HEK293 (cell line): ENCODE measurements around the gene KAT14.
"Not testable (repeated sequence)": the region's sequence is repeated elsewhere in the genome, so short reads cannot be mapped to it uniquely, and the experiment has no call there.

Source experiments
- CTCF ChIA-PET: fragments of 350-600 bp; formaldehyde crosslinking; extraction: SDS; loops from one replicate; lab custom pipeline; 2021; ENCODE audit warnings: antibody characterized with exemption; lab: Yijun Ruan, JAX
- POLR2A ChIA-PET: fragments of 300-600 bp; formaldehyde crosslinking; extraction: SDS; loops from one replicate; lab custom pipeline; 2020; ENCODE audit warnings: antibody characterized with exemption, inconsistent platforms; lab: Yijun Ruan, JAX
- H3K27ac ChIP-seq: fragments of 200-500 bp; sonication (Bioruptor generic); 2 replicates; pipeline ENCODE4 v1.5.1; 2014; ENCODE audit warnings: low read depth, low read length, control low read depth, inconsistent platforms; ENCODE audit errors: extremely low read depth
- H3K36me3 ChIP-seq, 2 experiments: fragments of 200-500 bp in 1 of 2; sonication (Bioruptor generic) in 1 of 2; 1 replicate in 1 of 2; 2 replicates in 1 of 2; pipeline ENCODE4 v1.5.1; 2014 to 2017; ENCODE audit warnings: inconsistent platforms in 2 of 2, low read length in 2 of 2; ENCODE audit not compliant: control insufficient read depth in 2 of 2, insufficient read depth in 1 of 2
- H3K4me1 ChIP-seq: fragments of 200-500 bp; sonication (Bioruptor generic); 2 replicates; pipeline ENCODE4 v1.5.1; 2014; ENCODE audit warnings: mild to moderate bottlenecking, low read length, inconsistent platforms; ENCODE audit not compliant: control insufficient read depth, insufficient read depth
- H3K4me3 ChIP-seq: 2 replicates; pipeline ENCODE4 v1.5.1; 2011; ENCODE audit warnings: low read depth, mild to moderate bottlenecking, control low read depth, low read length, moderate library complexity
- H3K9me3 ChIP-seq: fragments of 200-500 bp; sonication (Bioruptor generic); 2 replicates; pipeline ENCODE4 v1.5.1; 2014; ENCODE audit warnings: low read depth, low read length, inconsistent platforms; ENCODE audit not compliant: control insufficient read depth, insufficient read depth
- BCL11A ChIP-seq: fragments of 450-650 bp; formaldehyde crosslinking; IDR thresholded peaks from 2 replicates; pipeline ENCODE4 v1.5.1; 2016; ENCODE audit warnings: low read depth, missing biosample characterization, missing genetic modification characterization
- GFI1B ChIP-seq: fragments of 450-650 bp; formaldehyde crosslinking; IDR thresholded peaks from 2 replicates; pipeline ENCODE4 v1.5.1; 2016; ENCODE audit warnings: missing biosample characterization, missing genetic modification characterization
- GLIS1 ChIP-seq: fragments of 450-650 bp; formaldehyde crosslinking; IDR thresholded peaks from 2 replicates; pipeline ENCODE4 v1.5.1; 2016; ENCODE audit warnings: missing biosample characterization, missing genetic modification characterization
- YY1 ChIP-seq: fragments of 450-650 bp; formaldehyde crosslinking; IDR thresholded peaks from 2 replicates; pipeline ENCODE4 v1.5.1; 2018; ENCODE audit warnings: missing biosample characterization, missing genetic modification characterization
- ZNF112 ChIP-seq: fragments of 450-650 bp; formaldehyde crosslinking; IDR thresholded peaks from 2 replicates; pipeline ENCODE4 v1.5.0; 2017; ENCODE audit warnings: missing biosample characterization, missing genetic modification characterization
- ZNF138 ChIP-seq: fragments of 450-650 bp; formaldehyde crosslinking; IDR thresholded peaks from 2 replicates; pipeline ENCODE4 v1.5.1; 2016; ENCODE audit warnings: missing biosample characterization, missing genetic modification characterization, borderline replicate concordance
- ZNF140 ChIP-seq: fragments of 450-650 bp; formaldehyde crosslinking; IDR thresholded peaks from 2 replicates; pipeline ENCODE4 v1.5.1; 2016; ENCODE audit warnings: missing biosample characterization, missing genetic modification characterization
- ZNF202 ChIP-seq: fragments of 450-650 bp; formaldehyde crosslinking; IDR thresholded peaks from 2 replicates; pipeline ENCODE4 v1.5.1; 2016; ENCODE audit warnings: missing biosample characterization, missing genetic modification characterization, borderline replicate concordance
- ZNF274 ChIP-seq, 2 experiments: fragments of 200-500 bp in 1 of 2; fragments of 450-650 bp in 1 of 2; sonication (Bioruptor generic) in 1 of 2; formaldehyde crosslinking in 1 of 2; IDR thresholded peaks; 2 replicates each; pipeline versions ENCODE4 v1.5.1 to v1.6.1; 2014 to 2016; ENCODE audit warnings: borderline replicate concordance in 1 of 2, inconsistent platforms in 1 of 2, low read length in 1 of 2, missing biosample characterization in 1 of 2, missing genetic modification characterization in 1 of 2
- ZNF302 ChIP-seq: fragments of 450-650 bp; formaldehyde crosslinking; IDR thresholded peaks from 2 replicates; pipeline ENCODE4 v1.5.1; 2016; ENCODE audit warnings: missing biosample characterization, missing genetic modification characterization, low read depth
- ZNF324 ChIP-seq: fragments of 450-650 bp; formaldehyde crosslinking; IDR thresholded peaks from 2 replicates; pipeline ENCODE4 v1.5.1; 2016; ENCODE audit warnings: missing biosample characterization, missing genetic modification characterization
- ZNF341 ChIP-seq: fragments of 450-650 bp; formaldehyde crosslinking; IDR thresholded peaks from 2 replicates; pipeline ENCODE4; 2016; ENCODE audit warnings: low read depth, missing biosample characterization, missing genetic modification characterization
- ZNF354C ChIP-seq: fragments of 450-650 bp; formaldehyde crosslinking; IDR thresholded peaks from 2 replicates; pipeline ENCODE4 v1.5.1; 2016; ENCODE audit warnings: missing biosample characterization, missing genetic modification characterization, low read depth, borderline replicate concordance
- ZNF366 ChIP-seq: fragments of 450-650 bp; formaldehyde crosslinking; conservative IDR thresholded peaks from 2 replicates; pipeline ENCODE4 v1.5.1; 2016; ENCODE audit warnings: missing biosample characterization, missing genetic modification characterization
- ZNF610 ChIP-seq: fragments of 450-650 bp; formaldehyde crosslinking; IDR thresholded peaks from 2 replicates; pipeline ENCODE4 v1.5.1; 2016; ENCODE audit warnings: missing biosample characterization, missing genetic modification characterization, borderline replicate concordance
- ZNF629 ChIP-seq: fragments of 450-650 bp; formaldehyde crosslinking; IDR thresholded peaks from 2 replicates; pipeline ENCODE4 v1.5.1; 2017; ENCODE audit warnings: missing biosample characterization, missing genetic modification characterization
- ZNF785 ChIP-seq: fragments of 450-650 bp; formaldehyde crosslinking; IDR thresholded peaks from 2 replicates; pipeline ENCODE4 v1.5.1; 2016; ENCODE audit warnings: missing biosample characterization, missing genetic modification characterization
- ZNF791 ChIP-seq: fragments of 450-650 bp; formaldehyde crosslinking; IDR thresholded peaks from 2 replicates; pipeline ENCODE4 v1.5.1; 2016; ENCODE audit warnings: missing biosample characterization, missing genetic modification characterization
- TF ChIP-seq, protein P1 (sequence below): fragments of 450-650 bp; formaldehyde crosslinking; IDR thresholded peaks from 2 replicates; pipeline ENCODE4 v1.5.0; 2017; ENCODE audit warnings: missing biosample characterization, missing genetic modification characterization, borderline replicate concordance
- TF ChIP-seq, protein P2 (sequence below): fragments of 450-650 bp; formaldehyde crosslinking; IDR thresholded peaks from 2 replicates; pipeline ENCODE4 v1.5.1; 2017; ENCODE audit warnings: missing biosample characterization, mild to moderate bottlenecking, missing genetic modification characterization, moderate library complexity
- TF ChIP-seq, protein P3 (sequence below): fragments of 450-650 bp; formaldehyde crosslinking; IDR thresholded peaks from 2 replicates; pipeline ENCODE4 v1.5.1; 2016; ENCODE audit warnings: missing biosample characterization, missing genetic modification characterization, borderline replicate concordance
- TF ChIP-seq, protein P4 (sequence below): fragments of 450-650 bp; formaldehyde crosslinking; IDR thresholded peaks from 2 replicates; pipeline ENCODE4 v1.5.1; 2016; ENCODE audit warnings: missing biosample characterization, missing genetic modification characterization

The KAT14 gene

DNA sequence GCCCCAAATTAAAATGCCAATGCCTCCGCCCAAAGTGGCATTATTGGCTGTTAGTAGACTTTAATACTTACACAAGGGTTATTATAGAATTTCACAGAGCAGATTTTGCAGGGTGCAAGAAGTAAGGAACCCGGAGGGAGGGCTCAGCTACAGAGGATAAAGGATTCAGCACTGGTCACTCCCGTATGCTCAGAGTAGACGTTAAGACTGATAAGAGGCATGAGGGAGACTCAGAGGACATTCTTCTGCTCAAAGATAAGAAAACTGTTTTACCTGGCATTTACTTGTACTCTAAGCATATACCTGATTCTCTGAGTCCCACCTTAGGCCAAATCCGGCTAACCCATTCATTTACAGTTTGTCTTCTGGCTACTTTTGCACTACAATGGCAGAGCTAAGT lies 43.5 kb upstream of the KAT14 start:
- ChIA-PET CTCF (no interaction called here), POLR2A (no interaction called here)
- no peaks in the 10 kb centered on the region for H3K4me1 ChIP-seq
- H3K27ac ChIP-seq: no peak overlapping the region
- TF ChIP-seq ZNF366 (tag by site-specific recombination) (no peak), BCL11A (no peak), ZNF202 (tag by site-specific recombination) (no peak), ZNF140 (tag by site-specific recombination) (no peak), ZNF138 (no peak), ZNF324 (no peak), ZNF354C (no peak), ZNF629 (tag by site-specific recombination) (no peak), ZNF341 (tag by site-specific recombination) (no peak)
- TF ChIP-seq, protein P1, sequence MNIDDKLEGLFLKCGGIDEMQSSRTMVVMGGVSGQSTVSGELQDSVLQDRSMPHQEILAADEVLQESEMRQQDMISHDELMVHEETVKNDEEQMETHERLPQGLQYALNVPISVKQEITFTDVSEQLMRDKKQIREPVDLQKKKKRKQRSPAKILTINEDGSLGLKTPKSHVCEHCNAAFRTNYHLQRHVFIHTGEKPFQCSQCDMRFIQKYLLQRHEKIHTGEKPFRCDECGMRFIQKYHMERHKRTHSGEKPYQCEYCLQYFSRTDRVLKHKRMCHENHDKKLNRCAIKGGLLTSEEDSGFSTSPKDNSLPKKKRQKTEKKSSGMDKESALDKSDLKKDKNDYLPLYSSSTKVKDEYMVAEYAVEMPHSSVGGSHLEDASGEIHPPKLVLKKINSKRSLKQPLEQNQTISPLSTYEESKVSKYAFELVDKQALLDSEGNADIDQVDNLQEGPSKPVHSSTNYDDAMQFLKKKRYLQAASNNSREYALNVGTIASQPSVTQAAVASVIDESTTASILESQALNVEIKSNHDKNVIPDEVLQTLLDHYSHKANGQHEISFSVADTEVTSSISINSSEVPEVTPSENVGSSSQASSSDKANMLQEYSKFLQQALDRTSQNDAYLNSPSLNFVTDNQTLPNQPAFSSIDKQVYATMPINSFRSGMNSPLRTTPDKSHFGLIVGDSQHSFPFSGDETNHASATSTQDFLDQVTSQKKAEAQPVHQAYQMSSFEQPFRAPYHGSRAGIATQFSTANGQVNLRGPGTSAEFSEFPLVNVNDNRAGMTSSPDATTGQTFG (tag by site-specific recombination): no peak
- TF ChIP-seq, all 188 proteins: peak for 0
- H3K36me3 ChIP-seq: no peaks in the 10 kb centered on the region
- no peak overlapping the region for H3K4me3 ChIP-seq
- H3K9me3 ChIP-seq: no peaks in the 10 kb centered on the region

GRCh38 chr20:18100569-18100968 lies 37.1 kb upstream of the KAT14 start:
- H3K36me3 ChIP-seq, POLR2A ChIA-PET, H3K4me3 ChIP-seq: not testable (repeated sequence)

GRCh38 chr20:18101125-18101810 lies 36.4 kb upstream of the KAT14 start:
- TF ChIP-seq ZNF366 (tag by site-specific recombination): no peak
- no peak for TF ChIP-seq ZNF112 (tag by site-specific recombination)
- TF ChIP-seq ZNF610 (tag by site-specific recombination): no peak
- no peak for TF ChIP-seq GFI1B (tag by site-specific recombination)
- no peak for TF ChIP-seq ZNF791 (tag by site-specific recombination)
- TF ChIP-seq, protein P2, sequence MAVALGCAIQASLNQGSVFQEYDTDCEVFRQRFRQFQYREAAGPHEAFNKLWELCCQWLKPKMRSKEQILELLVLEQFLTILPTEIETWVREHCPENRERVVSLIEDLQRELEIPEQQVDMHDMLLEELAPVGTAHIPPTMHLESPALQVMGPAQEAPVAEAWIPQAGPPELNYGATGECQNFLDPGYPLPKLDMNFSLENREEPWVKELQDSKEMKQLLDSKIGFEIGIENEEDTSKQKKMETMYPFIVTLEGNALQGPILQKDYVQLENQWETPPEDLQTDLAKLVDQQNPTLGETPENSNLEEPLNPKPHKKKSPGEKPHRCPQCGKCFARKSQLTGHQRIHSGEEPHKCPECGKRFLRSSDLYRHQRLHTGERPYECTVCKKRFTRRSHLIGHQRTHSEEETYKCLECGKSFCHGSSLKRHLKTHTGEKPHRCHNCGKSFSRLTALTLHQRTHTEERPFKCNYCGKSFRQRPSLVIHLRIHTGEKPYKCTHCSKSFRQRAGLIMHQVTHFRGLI: no peak
- TF ChIP-seq, protein P3, sequence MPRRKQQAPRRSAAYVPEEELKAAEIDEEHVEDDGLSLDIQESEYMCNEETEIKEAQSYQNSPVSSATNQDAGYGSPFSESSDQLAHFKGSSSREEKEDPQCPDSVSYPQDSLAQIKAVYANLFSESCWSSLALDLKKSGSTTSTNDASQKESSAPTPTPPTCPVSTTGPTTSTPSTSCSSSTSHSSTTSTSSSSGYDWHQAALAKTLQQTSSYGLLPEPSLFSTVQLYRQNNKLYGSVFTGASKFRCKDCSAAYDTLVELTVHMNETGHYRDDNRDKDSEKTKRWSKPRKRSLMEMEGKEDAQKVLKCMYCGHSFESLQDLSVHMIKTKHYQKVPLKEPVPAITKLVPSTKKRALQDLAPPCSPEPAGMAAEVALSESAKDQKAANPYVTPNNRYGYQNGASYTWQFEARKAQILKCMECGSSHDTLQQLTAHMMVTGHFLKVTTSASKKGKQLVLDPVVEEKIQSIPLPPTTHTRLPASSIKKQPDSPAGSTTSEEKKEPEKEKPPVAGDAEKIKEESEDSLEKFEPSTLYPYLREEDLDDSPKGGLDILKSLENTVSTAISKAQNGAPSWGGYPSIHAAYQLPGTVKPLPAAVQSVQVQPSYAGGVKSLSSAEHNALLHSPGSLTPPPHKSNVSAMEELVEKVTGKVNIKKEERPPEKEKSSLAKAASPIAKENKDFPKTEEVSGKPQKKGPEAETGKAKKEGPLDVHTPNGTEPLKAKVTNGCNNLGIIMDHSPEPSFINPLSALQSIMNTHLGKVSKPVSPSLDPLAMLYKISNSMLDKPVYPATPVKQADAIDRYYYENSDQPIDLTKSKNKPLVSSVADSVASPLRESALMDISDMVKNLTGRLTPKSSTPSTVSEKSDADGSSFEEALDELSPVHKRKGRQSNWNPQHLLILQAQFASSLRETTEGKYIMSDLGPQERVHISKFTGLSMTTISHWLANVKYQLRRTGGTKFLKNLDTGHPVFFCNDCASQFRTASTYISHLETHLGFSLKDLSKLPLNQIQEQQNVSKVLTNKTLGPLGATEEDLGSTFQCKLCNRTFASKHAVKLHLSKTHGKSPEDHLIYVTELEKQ (tag by site-specific recombination): no peak
- no peak for TF ChIP-seq YY1 (tag by site-specific recombination)
- TF ChIP-seq ZNF274 (IDR thresholded peaks at IDR 0.05; ENCODE audit: low read length): no peak
- TF ChIP-seq ZNF274 (tag by site-specific recombination; IDR thresholded peaks at IDR 0.05; ENCODE audit: borderline replicate concordance): no peak
- no peak for TF ChIP-seq GLIS1 (tag by site-specific recombination)
- no peak for TF ChIP-seq ZNF302
- no peak for TF ChIP-seq ZNF354C
- no peak for TF ChIP-seq ZNF785 (tag by site-specific recombination)
- TF ChIP-seq, protein P4, sequence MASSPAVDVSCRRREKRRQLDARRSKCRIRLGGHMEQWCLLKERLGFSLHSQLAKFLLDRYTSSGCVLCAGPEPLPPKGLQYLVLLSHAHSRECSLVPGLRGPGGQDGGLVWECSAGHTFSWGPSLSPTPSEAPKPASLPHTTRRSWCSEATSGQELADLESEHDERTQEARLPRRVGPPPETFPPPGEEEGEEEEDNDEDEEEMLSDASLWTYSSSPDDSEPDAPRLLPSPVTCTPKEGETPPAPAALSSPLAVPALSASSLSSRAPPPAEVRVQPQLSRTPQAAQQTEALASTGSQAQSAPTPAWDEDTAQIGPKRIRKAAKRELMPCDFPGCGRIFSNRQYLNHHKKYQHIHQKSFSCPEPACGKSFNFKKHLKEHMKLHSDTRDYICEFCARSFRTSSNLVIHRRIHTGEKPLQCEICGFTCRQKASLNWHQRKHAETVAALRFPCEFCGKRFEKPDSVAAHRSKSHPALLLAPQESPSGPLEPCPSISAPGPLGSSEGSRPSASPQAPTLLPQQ (tag by site-specific recombination): no peak
- CTCF ChIA-PET: no interaction called here
- POLR2A ChIA-PET: no interaction called here
- no peaks in the 10 kb centered on the region for H3K9me3 ChIP-seq
- no peaks in the 10 kb centered on the region for H3K36me3 ChIP-seq
- no peak overlapping the region for H3K4me3 ChIP-seq
- H3K4me1 ChIP-seq: no peaks in the 10 kb centered on the region
- H3K27ac ChIP-seq: no peak overlapping the region

More at GRCh38 chr20:18100569-18100968, 37.1 kb upstream of the KAT14 start:
- H3K9me3 ChIP-seq, H3K27ac ChIP-seq, CTCF ChIA-PET, H3K4me1 ChIP-seq: not testable (repeated sequence)
